Gastroesophageal sphincter (tissue), 4 donors: ENCODE results near the gene CACNG1. TPM values are rescaled to one million over a fixed set of nuclear protein-coding genes. Genes with fewer than 3 reads are reported as not detected.

Experiments used
- ATAC-seq: fragments of 150-250 bp; one replicate; pipeline ENCODE4 v1.9.1; 2016; ENCODE audit warnings: mild to moderate bottlenecking, moderate library complexity
- H3K27ac ChIP-seq, 4 donors: fragments of 200-600 bp; sonication (generic) in 3 of 4; 1 replicate in 3 of 4; 2 replicates in 1 of 4; pipeline ENCODE4 v1.5.1; 2016 to 2019
- H3K27me3 ChIP-seq: fragments of 200-600 bp; sonication (generic); one replicate; pipeline ENCODE4 v1.5.1; 2019
- H3K36me3 ChIP-seq, 2 donors: fragments of 200-600 bp; sonication (generic); one replicate each; pipeline ENCODE4 v1.5.1; 2019; ENCODE audit warnings: control low read depth in 1 of 2
- H3K4me1 ChIP-seq, 3 donors: fragments of 200-600 bp; sonication (generic); 1 replicate in 2 of 3; 2 replicates in 1 of 3; pipeline ENCODE4 v1.5.1; 2016 to 2019; ENCODE audit warnings: control low read depth in 2 of 3
- H3K4me3 ChIP-seq, 2 donors: fragments of 200-600 bp; sonication (generic); one replicate each; pipeline ENCODE4 v1.5.1; 2019; ENCODE audit warnings: mild to moderate bottlenecking in 1 of 2, moderate library complexity in 1 of 2
- H3K9me3 ChIP-seq, 3 donors: fragments of 200-600 bp; sonication (generic); one replicate each; pipeline ENCODE4 v1.5.1; 2017 to 2019; ENCODE audit warnings: control low read depth in 2 of 3
- EP300 ChIP-seq: sonication (generic); formaldehyde crosslinking; IDR thresholded peaks from one replicate; pipeline ENCODE4 v1.6.1; 2017; ENCODE audit warnings: antibody characterized with exemption, mild to moderate bottlenecking
- POLR2A ChIP-seq, 2 donors: fragments of 450-650 bp; IDR thresholded peaks; one replicate each; pipeline ENCODE4 v1.6.1; 2017; ENCODE audit warnings: antibody characterized with exemption in 2 of 2, mild to moderate bottlenecking in 2 of 2, moderate library complexity in 1 of 2
- POLR2AphosphoS5 ChIP-seq: sonication (generic); formaldehyde crosslinking; IDR thresholded peaks from one replicate; pipeline ENCODE4 v1.6.1; 2017; ENCODE audit warnings: antibody characterized with exemption
- WGBS, 2 donors: methylation state at CpG; one replicate each; pipeline ENCODE4 v1.1.5; 2018; ENCODE audit warnings: low coverage in 1 of 2; 5-methylcytosine and 5-hydroxymethylcytosine counted together
- total RNA-seq, 4 donors: library from RNA; depleted of rRNA; stranded (reverse); fragments of >200 nt; gene quantifications; one replicate each; pipeline ENCODE4 v1.1.0, GENCODE V29; 2016
- TF ChIP-seq, protein P1 (sequence below), 4 experiments: fragments of 200-600 bp in 2 of 4; fragments of 450-650 bp in 2 of 4; sonication (generic) in 1 of 4; IDR thresholded peaks; one replicate each; pipeline ENCODE4 v1.5.1; 2017 to 2019; ENCODE audit warnings: antibody characterized with exemption in 4 of 4, mild to moderate bottlenecking in 2 of 4, moderate library complexity in 2 of 4

The CACNG1 gene
- total RNA-seq, 4 donors from 2014 or later, result not detected

GRCh38 chr17:67055811-67056745 is 11.7 kb downstream of the CACNG1 start:
- H3K4me3 ChIP-seq, result no peak overlapping the region
- no peaks in the 10 kb centered on the region for H3K4me1 ChIP-seq
- TF ChIP-seq EP300 (no peak), POLR2A (IDR thresholded peaks at IDR 0.05) (no peak), POLR2AphosphoS5 (no peak)
- TF ChIP-seq, protein P1, sequence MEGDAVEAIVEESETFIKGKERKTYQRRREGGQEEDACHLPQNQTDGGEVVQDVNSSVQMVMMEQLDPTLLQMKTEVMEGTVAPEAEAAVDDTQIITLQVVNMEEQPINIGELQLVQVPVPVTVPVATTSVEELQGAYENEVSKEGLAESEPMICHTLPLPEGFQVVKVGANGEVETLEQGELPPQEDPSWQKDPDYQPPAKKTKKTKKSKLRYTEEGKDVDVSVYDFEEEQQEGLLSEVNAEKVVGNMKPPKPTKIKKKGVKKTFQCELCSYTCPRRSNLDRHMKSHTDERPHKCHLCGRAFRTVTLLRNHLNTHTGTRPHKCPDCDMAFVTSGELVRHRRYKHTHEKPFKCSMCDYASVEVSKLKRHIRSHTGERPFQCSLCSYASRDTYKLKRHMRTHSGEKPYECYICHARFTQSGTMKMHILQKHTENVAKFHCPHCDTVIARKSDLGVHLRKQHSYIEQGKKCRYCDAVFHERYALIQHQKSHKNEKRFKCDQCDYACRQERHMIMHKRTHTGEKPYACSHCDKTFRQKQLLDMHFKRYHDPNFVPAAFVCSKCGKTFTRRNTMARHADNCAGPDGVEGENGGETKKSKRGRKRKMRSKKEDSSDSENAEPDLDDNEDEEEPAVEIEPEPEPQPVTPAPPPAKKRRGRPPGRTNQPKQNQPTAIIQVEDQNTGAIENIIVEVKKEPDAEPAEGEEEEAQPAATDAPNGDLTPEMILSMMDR (IDR thresholded peaks at IDR 0.05), result no peak
- H3K27ac ChIP-seq, result no peak overlapping the region
- ATAC-seq, result no peak
- no peaks in the 10 kb centered on the region for H3K27me3 ChIP-seq
- no peaks in the 10 kb centered on the region for H3K36me3 ChIP-seq
- 75 to 88% methylated on average over 6 to 14 of the region's 29 CpGs for WGBS, 2 donors
- no peaks in the 10 kb centered on the region for H3K9me3 ChIP-seq

GRCh38 chr17:67056746-67057490 is 12.6 kb downstream of the CACNG1 start:
- Histone ChIP-seq H3K27ac (no peak overlapping the region), H3K36me3 (no peaks in the 10 kb centered on the region), H3K9me3 (no peaks in the 10 kb centered on the region), H3K4me1 (no peaks in the 10 kb centered on the region), H3K4me3 (no peak overlapping the region), H3K27me3 (no peaks in the 10 kb centered on the region)
- no peak for ATAC-seq
- WGBS, 2 donors, result 79 to 82% methylated on average over 7 to 13 of the region's 18 CpGs
- TF ChIP-seq POLR2A (IDR thresholded peaks at IDR 0.05) (no peak), POLR2AphosphoS5 (no peak), EP300 (no peak)
- TF ChIP-seq, protein P1 (IDR thresholded peaks at IDR 0.05), result no peak

- H3K4me1 ChIP-seq, result no peaks in the 10 kb centered on the region
- H3K27ac ChIP-seq, result no peak overlapping the region
- ATAC-seq, result no peak
- H3K27me3 ChIP-seq, result no peaks in the 10 kb centered on the region
- no peak overlapping the region for H3K4me3 ChIP-seq
- H3K36me3 ChIP-seq, result no peaks in the 10 kb centered on the region
- no peaks in the 10 kb centered on the region for H3K9me3 ChIP-seq
- TF ChIP-seq POLR2AphosphoS5 (no peak), POLR2A (IDR thresholded peaks at IDR 0.05) (no peak), EP300 (no peak)
- TF ChIP-seq, protein P1 (IDR thresholded peaks at IDR 0.05), result no peak
- 91 to 97% methylated on average over 5 of the region's 8 CpGs for WGBS, 2 donors
These were observed 13.7 kb downstream of the CACNG1 start for GRCh38 chr17:67058036-67058435.

DNA sequence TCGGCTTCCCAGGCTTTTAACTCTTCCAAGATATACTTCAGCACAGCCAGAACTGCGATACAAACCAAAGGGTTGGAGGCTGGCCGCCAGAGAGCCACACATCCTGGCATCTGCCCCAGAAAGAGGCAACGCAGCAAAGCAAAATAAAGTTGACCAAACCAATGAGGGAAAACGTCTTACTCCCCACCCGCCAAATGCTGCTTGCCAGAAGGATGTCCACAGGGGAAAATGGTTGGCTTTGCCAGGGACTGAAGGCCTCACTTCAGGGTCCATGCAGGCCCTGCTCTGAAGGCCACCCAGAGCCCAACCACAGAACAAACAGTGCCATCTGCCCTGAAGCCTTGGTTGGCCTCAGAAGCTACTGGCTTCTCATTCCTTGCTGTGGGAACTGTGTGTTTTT is 15.0 kb downstream of the CACNG1 start:
- Histone ChIP-seq H3K4me1 (no peaks in the 10 kb centered on the region), H3K4me3 (no peak overlapping the region), H3K27ac (no peak overlapping the region), H3K9me3 (no peaks in the 10 kb centered on the region), H3K27me3 (no peaks in the 10 kb centered on the region), H3K36me3 (no peaks in the 10 kb centered on the region)
- ATAC-seq, result no peak
- TF ChIP-seq POLR2A (IDR thresholded peaks at IDR 0.05) (no peak), POLR2AphosphoS5 (no peak), EP300 (no peak)
- TF ChIP-seq, protein P1 (IDR thresholded peaks at IDR 0.05), result no peak
- WGBS, 2 donors, result 61 to 66% methylated on average over 3 of the region's 6 CpGs
